OCI-LY7 (cell line): ENCODE data around the gene FGF18. TPM values are rescaled to one million over a fixed set of nuclear protein-coding genes. Genes with fewer than 3 reads are reported as not detected.

Source experiments
- BruUV-seq: library from RNA; stranded (reverse); fragments of 400-500 nt; replicated peaks from 2 replicates; lab custom pipeline; 2021; lab: Mats Ljungman, UMichigan
- CTCF ChIA-PET: fragments of 300-600 bp; sonication (Branson Sonifier 250); formaldehyde crosslinking; loops from one replicate; lab custom pipeline; 2022; ENCODE audit warnings: antibody characterized with exemption; ENCODE audit not compliant: unreplicated experiment; lab: Charles Lee
- POLR2A ChIA-PET: fragments of 300-600 bp; sonication (Branson Sonifier 250); formaldehyde crosslinking; loops from one replicate; lab custom pipeline; 2022; ENCODE audit warnings: antibody characterized with exemption; lab: Charles Lee
- DNase-seq: peaks from one replicate; pipeline ENCODE4 v3.0.0-alpha.2; 2015; ENCODE audit warnings: low spot score
- H2AFZ ChIP-seq: fragments of 200-600 bp; sonication (generic), shearing (Covaris generic); 2 replicates; pipeline ENCODE4 v1.6.1; 2014; ENCODE audit warnings: mild to moderate bottlenecking, antibody characterized with exemption, low read length, moderate library complexity
- H3K27ac ChIP-seq: fragments of 200-600 bp; sonication (generic); 2 replicates; pipeline ENCODE4 v1.5.1; 2014; ENCODE audit warnings: mixed run types, low read depth, mild to moderate bottlenecking, moderate library complexity, low read length, inconsistent platforms; ENCODE audit not compliant: poor library complexity, severe bottlenecking
- H3K36me3 ChIP-seq: fragments of 200-600 bp; sonication (generic); 2 replicates; pipeline ENCODE4 v1.6.1; 2014; ENCODE audit warnings: mild to moderate bottlenecking, antibody characterized with exemption, low read length, moderate library complexity, mixed read lengths; ENCODE audit not compliant: insufficient read depth
- H3K4me1 ChIP-seq: fragments of 200-600 bp; sonication (generic); 2 replicates; pipeline ENCODE4 v1.5.1; 2014; ENCODE audit warnings: mild to moderate bottlenecking, low read length; ENCODE audit not compliant: insufficient read depth, poor library complexity, severe bottlenecking
- H3K4me2 ChIP-seq: fragments of 200-600 bp; sonication (generic); 2 replicates; pipeline ENCODE4 v1.6.1; 2014; ENCODE audit warnings: mild to moderate bottlenecking, low read length
- H3K4me3 ChIP-seq: fragments of 200-600 bp; sonication (generic); 2 replicates; pipeline ENCODE4 v1.5.1; 2014; ENCODE audit warnings: mild to moderate bottlenecking, low read depth, low read length; ENCODE audit not compliant: poor library complexity, severe bottlenecking
- H3K79me2 ChIP-seq: fragments of 200-600 bp; sonication (generic); 2 replicates; pipeline ENCODE4 v1.6.1; 2016; ENCODE audit warnings: low read depth, mild to moderate bottlenecking, low read length, moderate library complexity, mixed read lengths; ENCODE audit not compliant: insufficient read depth
- H3K9me2 ChIP-seq: fragments of 200-600 bp; sonication (generic); 2 replicates; pipeline ENCODE4 v1.6.1; 2016; ENCODE audit warnings: mild to moderate bottlenecking, low read length, mixed read lengths; ENCODE audit not compliant: insufficient read depth
- H3K9me3 ChIP-seq: fragments of 200-600 bp; sonication (generic); 2 replicates; pipeline ENCODE4 v1.6.1; 2014; ENCODE audit warnings: mild to moderate bottlenecking, mixed run types, low read length, mixed read lengths
- H4K20me1 ChIP-seq: fragments of 200-600 bp; sonication (generic); 2 replicates; pipeline ENCODE4 v1.6.1; 2014; ENCODE audit warnings: mild to moderate bottlenecking, antibody characterized with exemption, low read length, moderate library complexity, mixed read lengths; ENCODE audit not compliant: insufficient read depth
- CTCF ChIP-seq: fragments of 200-600 bp; sonication (generic); conservative IDR thresholded peaks from 2 replicates; pipeline ENCODE4 v1.5.1; 2014; ENCODE audit warnings: mild to moderate bottlenecking, antibody characterized with exemption, low read length, moderate library complexity, mixed read lengths
- EZH2phosphoT487 ChIP-seq: fragments of 200-600 bp; sonication (generic); IDR thresholded peaks from 2 replicates; pipeline ENCODE4 v1.6.1; 2018; ENCODE audit warnings: low read depth, borderline replicate concordance, mild to moderate bottlenecking, mixed run types, antibody characterized with exemption, low read length, moderate library complexity, mixed read lengths
- intact Hi-C: fragments of 100-400 bp; cut with micrococcal nuclease; formaldehyde crosslinking; loops from one replicate; pipeline ENCODE4 v1.10.0; 2022; ENCODE audit not compliant: unreplicated experiment
- total RNA-seq, 2 experiments: library from RNA; depleted of rRNA in 1 of 2; stranded (reverse); fragments of >200 nt in 1 of 2; shearing (Covaris generic) in 1 of 2; gene quantifications; 2 replicates each; pipeline ENCODE4 v1.2.3, GENCODE V29; 2014 to 2022

FGF18 gene
- total RNA-seq, 2 experiments from 2014 or later = 0.16 TPM; not detected in 1

- Histone ChIP-seq H3K27ac (no peak overlapping the region), H3K4me2 (no peak overlapping the region), H4K20me1 (no peaks in the 10 kb centered on the region), H3K4me1 (no peaks in the 10 kb centered on the region), H3K9me3 (no peaks in the 10 kb centered on the region), H2AFZ (no peak overlapping the region), H3K4me3 (no peak overlapping the region), H3K79me2 (no peaks in the 10 kb centered on the region), H3K36me3 (no peaks in the 10 kb centered on the region), H3K9me2 (no peaks in the 10 kb centered on the region)
- BruUV-seq = no TSS peak
- DNase-seq = no peak
- intact Hi-C loops = no loop called here
- POLR2A ChIA-PET = interaction anchor here (0.7 kb wide), 1 partner anchor 1825 kb away, joined by 3 read pairs; no protein-coding TSS in a partner anchor
- CTCF ChIA-PET = interaction anchor here (1.2 kb wide), 1 partner anchor 10 kb away, joined by 3 read pairs; no protein-coding TSS in a partner anchor
- TF ChIP-seq EZH2phosphoT487 (no peak), CTCF (no peak)
These were observed 43.7 kb downstream of the FGF18 start for GRCh38 chr5:171462928-171463861.

GRCh38 chr5:171463862-171464229, 44.4 kb downstream of the FGF18 start:
- H3K79me2 ChIP-seq = no peaks in the 10 kb centered on the region
- no peak overlapping the region for H3K27ac ChIP-seq
- ChIA-PET CTCF (interaction anchor here (1.2 kb wide), 1 partner anchor 11 kb away, joined by 3 read pairs; no protein-coding TSS in a partner anchor), POLR2A (interaction anchor here (0.7 kb wide), 1 partner anchor 1826 kb away, joined by 3 read pairs; no protein-coding TSS in a partner anchor)
- no peaks in the 10 kb centered on the region for H3K4me1 ChIP-seq
- no peaks in the 10 kb centered on the region for H3K36me3 ChIP-seq
- no peak overlapping the region for H2AFZ ChIP-seq
- H4K20me1 ChIP-seq = no peaks in the 10 kb centered on the region
- no peak overlapping the region for H3K4me2 ChIP-seq
- intact Hi-C loops = no loop called here
- H3K4me3 ChIP-seq = no peak overlapping the region
- no peaks in the 10 kb centered on the region for H3K9me2 ChIP-seq
- TF ChIP-seq CTCF (no peak), EZH2phosphoT487 (no peak)
- H3K9me3 ChIP-seq = no peaks in the 10 kb centered on the region
- BruUV-seq = no TSS peak
- no peak for DNase-seq

GRCh38 chr5:171464829-171465228, 45.4 kb downstream of the FGF18 start:
- intact Hi-C loops = no loop called here
- POLR2A ChIA-PET = interaction anchor here (0.7 kb wide), 1 partner anchor 288 kb away, joined by 3 read pairs; no protein-coding TSS in a partner anchor
- H3K9me3 ChIP-seq = no peaks in the 10 kb centered on the region
- TF ChIP-seq CTCF = no peak
- TF ChIP-seq EZH2phosphoT487 = no peak
- BruUV-seq = no TSS peak
- H2AFZ ChIP-seq = no peak overlapping the region
- CTCF ChIA-PET = no interaction called here
- H3K4me2 ChIP-seq = no peak overlapping the region
- H3K9me2 ChIP-seq = no peaks in the 10 kb centered on the region
- no peak overlapping the region for H3K27ac ChIP-seq
- no peak for DNase-seq
- no peak overlapping the region for H3K4me3 ChIP-seq
- no peaks in the 10 kb centered on the region for H3K4me1 ChIP-seq
- H4K20me1 ChIP-seq = no peaks in the 10 kb centered on the region
- no peaks in the 10 kb centered on the region for H3K79me2 ChIP-seq
- H3K36me3 ChIP-seq = no peaks in the 10 kb centered on the region
